DND-41 (cell line): Measurements from ENCODE around the gene ICOS.

Experiments
- ATAC-seq: fragments of 200-7000 bp; cut with Tn5 transposase; 3 replicates; pipeline ENCODE4 v1.9.1; 2021; ENCODE audit warnings: low read depth; ENCODE audit not compliant: insufficient read depth
- DNase-seq: peaks from one replicate; pipeline ENCODE4 v3.0.0-alpha.2; 2020
- H2AFZ ChIP-seq: 2 replicates; pipeline ENCODE4 v1.6.0; 2012; ENCODE audit warnings: low read depth, low read length
- H3K27ac ChIP-seq: 2 replicates; pipeline ENCODE4 v1.5.1; 2012; ENCODE audit warnings: low read length, inconsistent platforms
- H3K27me3 ChIP-seq: fragments of 200-600 bp; sonication (generic); 2 replicates; pipeline ENCODE4 v1.6.0; 2012; ENCODE audit warnings: low read length, mild to moderate bottlenecking, inconsistent platforms; ENCODE audit not compliant: insufficient read depth, poor library complexity
- H3K36me3 ChIP-seq: 2 replicates; pipeline ENCODE4 v1.5.1; 2012; ENCODE audit warnings: low read length, inconsistent platforms; ENCODE audit not compliant: insufficient read depth
- H3K4me1 ChIP-seq: 2 replicates; pipeline ENCODE4 v1.5.1; 2012; ENCODE audit warnings: mild to moderate bottlenecking, low read length; ENCODE audit not compliant: insufficient read depth
- H3K4me2 ChIP-seq: 2 replicates; pipeline ENCODE4 v1.6.0; 2012; ENCODE audit warnings: mild to moderate bottlenecking, moderate library complexity, low read length, inconsistent platforms; ENCODE audit not compliant: insufficient read depth
- H3K4me3 ChIP-seq, 2 experiments: fragments of 200-600 bp in 1 of 2; shearing (Covaris generic) in 1 of 2; 2 replicates each; pipeline ENCODE4 v1.5.1; 2012 to 2016; ENCODE audit warnings: inconsistent platforms in 2 of 2, low read length in 2 of 2, mild to moderate bottlenecking in 2 of 2, low read depth in 1 of 2, moderate library complexity in 1 of 2
- H3K79me2 ChIP-seq: 2 replicates; pipeline ENCODE4 v1.6.0; 2012; ENCODE audit warnings: low read length, inconsistent platforms; ENCODE audit not compliant: insufficient read depth
- H3K9ac ChIP-seq: 2 replicates; pipeline ENCODE4 v1.6.0; 2012; ENCODE audit warnings: low read depth, mild to moderate bottlenecking, inconsistent platforms, low read length, moderate library complexity
- H3K9me3 ChIP-seq: 2 replicates; pipeline ENCODE4 v1.5.1; 2012; ENCODE audit warnings: low read length, moderate library complexity, mild to moderate bottlenecking, inconsistent platforms; ENCODE audit not compliant: insufficient read depth, severe bottlenecking
- H4K20me1 ChIP-seq: 2 replicates; pipeline ENCODE4 v1.6.0; 2012; ENCODE audit warnings: low read length; ENCODE audit not compliant: insufficient read depth
- EZH2 ChIP-seq: IDR thresholded peaks from 3 replicates; pipeline ENCODE4 v1.6.1; 2012; ENCODE audit warnings: borderline replicate concordance, low read depth, mild to moderate bottlenecking, moderate library complexity, low read length, inconsistent platforms; ENCODE audit not compliant: severe bottlenecking
- TF ChIP-seq, protein P1 (sequence below): IDR thresholded peaks from 2 replicates; pipeline ENCODE4 v1.5.1; 2012; ENCODE audit warnings: borderline replicate concordance, low read length, moderate library complexity, mild to moderate bottlenecking; ENCODE audit not compliant: poor library complexity, severe bottlenecking; ENCODE audit errors: extremely low read depth

Gene ICOS

DNA sequence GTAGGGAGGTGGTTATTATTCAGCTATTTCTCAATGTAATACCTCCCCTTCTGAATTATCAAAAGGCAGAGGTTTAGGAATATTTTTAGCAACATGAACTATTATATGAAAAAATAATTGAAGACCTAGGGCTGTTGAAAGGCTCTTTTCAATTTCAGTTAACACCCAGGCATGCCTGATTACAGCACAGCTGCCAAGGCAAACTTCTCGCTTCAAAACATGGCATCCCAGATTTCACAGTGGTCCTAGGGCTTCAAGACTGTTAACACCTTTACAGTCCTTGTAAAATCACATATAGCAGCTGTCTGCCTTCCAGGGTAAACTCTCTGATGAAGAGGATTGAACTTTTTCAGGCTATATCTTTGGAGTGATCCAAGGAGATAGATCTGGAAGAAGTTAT is 45.8 kb upstream of the ICOS start:
- H3K4me2 ChIP-seq, result no peak overlapping the region
- H3K9me3 ChIP-seq, result no peaks in the 10 kb centered on the region
- no peak overlapping the region for H3K27ac ChIP-seq
- no peak overlapping the region for H3K4me3 ChIP-seq
- TF ChIP-seq EZH2, result no peak
- TF ChIP-seq, protein P1, sequence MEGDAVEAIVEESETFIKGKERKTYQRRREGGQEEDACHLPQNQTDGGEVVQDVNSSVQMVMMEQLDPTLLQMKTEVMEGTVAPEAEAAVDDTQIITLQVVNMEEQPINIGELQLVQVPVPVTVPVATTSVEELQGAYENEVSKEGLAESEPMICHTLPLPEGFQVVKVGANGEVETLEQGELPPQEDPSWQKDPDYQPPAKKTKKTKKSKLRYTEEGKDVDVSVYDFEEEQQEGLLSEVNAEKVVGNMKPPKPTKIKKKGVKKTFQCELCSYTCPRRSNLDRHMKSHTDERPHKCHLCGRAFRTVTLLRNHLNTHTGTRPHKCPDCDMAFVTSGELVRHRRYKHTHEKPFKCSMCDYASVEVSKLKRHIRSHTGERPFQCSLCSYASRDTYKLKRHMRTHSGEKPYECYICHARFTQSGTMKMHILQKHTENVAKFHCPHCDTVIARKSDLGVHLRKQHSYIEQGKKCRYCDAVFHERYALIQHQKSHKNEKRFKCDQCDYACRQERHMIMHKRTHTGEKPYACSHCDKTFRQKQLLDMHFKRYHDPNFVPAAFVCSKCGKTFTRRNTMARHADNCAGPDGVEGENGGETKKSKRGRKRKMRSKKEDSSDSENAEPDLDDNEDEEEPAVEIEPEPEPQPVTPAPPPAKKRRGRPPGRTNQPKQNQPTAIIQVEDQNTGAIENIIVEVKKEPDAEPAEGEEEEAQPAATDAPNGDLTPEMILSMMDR, result no peak
- H3K27me3 ChIP-seq, result no peaks in the 10 kb centered on the region
- no peaks in the 10 kb centered on the region for H3K36me3 ChIP-seq
- H2AFZ ChIP-seq, result no peak overlapping the region
- H3K9ac ChIP-seq, result no peak overlapping the region
- H4K20me1 ChIP-seq, result no peaks in the 10 kb centered on the region
- H3K4me1 ChIP-seq, result no peaks in the 10 kb centered on the region
- DNase-seq, result no peak
- ATAC-seq, result no peak
- H3K79me2 ChIP-seq, result no peaks in the 10 kb centered on the region

DNA sequence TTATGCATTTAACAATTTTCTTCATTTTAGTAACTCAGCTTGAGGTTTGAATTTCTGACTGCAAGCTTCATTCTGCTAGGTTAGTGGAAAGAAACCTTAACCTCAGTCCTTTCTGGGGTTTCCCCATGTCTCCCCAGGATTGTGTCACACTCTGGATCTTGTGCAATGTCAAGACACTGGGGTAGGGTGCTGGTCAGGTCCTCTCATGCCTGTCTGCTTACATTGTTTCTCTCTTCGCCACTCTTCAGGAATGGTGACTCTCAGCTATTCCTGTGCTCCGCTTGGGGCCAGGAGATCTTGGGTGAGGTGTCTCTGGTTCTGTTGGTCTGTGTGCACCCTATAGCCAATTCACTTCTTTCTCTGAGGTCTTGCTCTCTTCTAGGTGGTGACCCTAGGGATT is 45.1 kb upstream of the ICOS start:
- no peak overlapping the region for H3K27ac ChIP-seq
- no peak overlapping the region for H2AFZ ChIP-seq
- H3K79me2 ChIP-seq, result no peaks in the 10 kb centered on the region
- no peaks in the 10 kb centered on the region for H3K9me3 ChIP-seq
- no peak overlapping the region for H3K4me3 ChIP-seq
- H3K9ac ChIP-seq, result no peak overlapping the region
- no peak for TF ChIP-seq EZH2
- TF ChIP-seq, protein P1, result no peak
- DNase-seq (no peak), ATAC-seq (no peak)
- H3K36me3 ChIP-seq, result no peaks in the 10 kb centered on the region
- no peaks in the 10 kb centered on the region for H4K20me1 ChIP-seq
- no peaks in the 10 kb centered on the region for H3K4me1 ChIP-seq
- no peaks in the 10 kb centered on the region for H3K27me3 ChIP-seq
- no peak overlapping the region for H3K4me2 ChIP-seq

DNA sequence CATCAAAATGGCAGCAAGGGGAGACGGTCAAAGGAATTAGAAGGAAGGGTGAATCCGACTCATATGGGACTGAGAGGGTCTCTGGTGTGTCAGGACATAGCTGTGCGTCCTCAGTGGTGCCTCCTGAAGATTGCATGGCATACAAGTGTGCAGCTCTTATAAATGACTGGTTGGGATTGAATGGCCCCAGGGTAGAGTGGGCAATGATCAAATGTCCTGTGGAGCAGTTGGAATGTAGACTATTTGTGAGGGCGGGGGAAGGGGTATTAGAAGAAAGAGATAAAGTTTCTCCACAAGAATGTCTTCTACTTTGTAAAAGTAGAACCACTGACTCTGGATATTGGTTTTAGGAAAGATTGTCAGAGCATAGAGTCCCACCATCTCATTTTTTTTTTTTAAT is 44.4 kb upstream of the ICOS start:
- ATAC-seq (no peak), DNase-seq (no peak)
- Histone ChIP-seq H3K79me2 (no peaks in the 10 kb centered on the region), H3K9me3 (no peaks in the 10 kb centered on the region), H3K9ac (no peak overlapping the region), H3K4me3 (no peak overlapping the region), H3K27me3 (no peaks in the 10 kb centered on the region), H2AFZ (no peak overlapping the region), H3K36me3 (no peaks in the 10 kb centered on the region), H3K4me1 (no peaks in the 10 kb centered on the region), H4K20me1 (no peaks in the 10 kb centered on the region), H3K4me2 (no peak overlapping the region), H3K27ac (no peak overlapping the region)
- TF ChIP-seq EZH2, result no peak
- TF ChIP-seq, protein P1, result no peak

DNA sequence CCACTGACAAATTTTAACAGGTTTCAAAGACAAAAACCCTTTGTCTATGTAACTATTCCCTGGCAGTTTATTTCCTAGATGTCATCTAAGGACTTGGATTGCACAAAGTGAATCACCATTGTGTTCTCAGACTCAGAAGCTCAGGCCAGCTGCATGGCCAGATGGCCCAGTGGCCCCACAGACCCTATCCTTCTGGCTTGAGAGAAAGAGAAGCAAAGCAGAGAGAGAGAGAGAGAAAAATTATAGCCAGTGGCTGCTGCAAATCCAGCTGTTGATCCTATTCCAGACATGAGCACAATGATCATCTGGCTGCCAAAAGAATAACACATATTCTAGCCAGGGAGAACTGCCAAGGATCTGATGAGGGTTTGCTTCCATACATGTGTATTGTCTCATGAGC is 43.2 kb upstream of the ICOS start:
- Histone ChIP-seq H3K9ac (no peak overlapping the region), H3K4me1 (no peaks in the 10 kb centered on the region), H3K27me3 (no peaks in the 10 kb centered on the region), H3K4me3 (no peak overlapping the region), H3K36me3 (no peaks in the 10 kb centered on the region), H3K4me2 (no peak overlapping the region), H4K20me1 (no peaks in the 10 kb centered on the region), H3K9me3 (no peaks in the 10 kb centered on the region), H3K79me2 (no peaks in the 10 kb centered on the region), H2AFZ (no peak overlapping the region), H3K27ac (no peak overlapping the region)
- ATAC-seq, result no peak
- no peak for TF ChIP-seq EZH2
- TF ChIP-seq, protein P1, result no peak
- DNase-seq, result no peak
